ENCODE measurements around the gene ADCY3.

ADCY3 gene

DNA sequence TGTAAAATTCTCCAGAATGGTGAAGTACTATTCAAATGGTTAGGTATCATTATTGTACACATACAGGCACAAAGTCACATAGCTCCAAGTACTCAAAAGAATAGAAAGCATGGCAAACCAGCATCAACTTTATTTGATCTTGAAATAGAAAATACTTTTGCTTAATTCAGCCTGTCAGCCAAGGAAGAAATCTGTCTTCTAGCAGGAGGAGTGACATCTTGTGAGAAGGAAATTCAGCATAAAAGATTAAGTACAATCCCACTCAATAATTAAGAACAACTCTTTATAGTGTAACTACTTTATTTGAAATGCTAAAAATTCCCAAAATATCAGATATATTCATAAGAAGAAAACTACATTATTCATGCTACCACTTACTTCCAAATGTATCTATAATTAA lies 35.9 kb upstream of the ADCY3 start:
- DNase-seq (ENCODE audit: extremely low read depth, low read depth): no peak
- TF ChIP-seq, protein P1, sequence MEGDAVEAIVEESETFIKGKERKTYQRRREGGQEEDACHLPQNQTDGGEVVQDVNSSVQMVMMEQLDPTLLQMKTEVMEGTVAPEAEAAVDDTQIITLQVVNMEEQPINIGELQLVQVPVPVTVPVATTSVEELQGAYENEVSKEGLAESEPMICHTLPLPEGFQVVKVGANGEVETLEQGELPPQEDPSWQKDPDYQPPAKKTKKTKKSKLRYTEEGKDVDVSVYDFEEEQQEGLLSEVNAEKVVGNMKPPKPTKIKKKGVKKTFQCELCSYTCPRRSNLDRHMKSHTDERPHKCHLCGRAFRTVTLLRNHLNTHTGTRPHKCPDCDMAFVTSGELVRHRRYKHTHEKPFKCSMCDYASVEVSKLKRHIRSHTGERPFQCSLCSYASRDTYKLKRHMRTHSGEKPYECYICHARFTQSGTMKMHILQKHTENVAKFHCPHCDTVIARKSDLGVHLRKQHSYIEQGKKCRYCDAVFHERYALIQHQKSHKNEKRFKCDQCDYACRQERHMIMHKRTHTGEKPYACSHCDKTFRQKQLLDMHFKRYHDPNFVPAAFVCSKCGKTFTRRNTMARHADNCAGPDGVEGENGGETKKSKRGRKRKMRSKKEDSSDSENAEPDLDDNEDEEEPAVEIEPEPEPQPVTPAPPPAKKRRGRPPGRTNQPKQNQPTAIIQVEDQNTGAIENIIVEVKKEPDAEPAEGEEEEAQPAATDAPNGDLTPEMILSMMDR (IDR thresholded peaks at IDR 0.05; ENCODE audit: low read depth, low read length): no peak

DNA sequence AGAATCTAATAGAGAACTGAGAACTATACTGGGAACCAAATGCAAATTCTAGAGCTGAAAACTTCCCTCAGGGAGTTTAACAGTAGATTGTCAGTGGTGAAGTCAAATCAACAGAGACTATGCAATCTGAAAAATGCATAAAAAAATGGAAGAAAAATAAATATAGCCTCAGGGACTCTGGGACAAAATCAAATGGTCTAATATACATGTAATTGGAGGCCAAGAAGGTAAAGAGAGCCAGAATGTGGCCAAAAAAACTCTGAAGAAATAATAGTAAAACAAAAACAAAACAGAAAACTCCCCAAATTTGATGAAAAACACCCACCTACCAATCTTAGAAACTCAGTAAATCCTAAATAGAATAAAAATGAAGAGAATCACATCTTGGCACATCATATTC lies 35.2 kb upstream of the ADCY3 start:
- no peak for DNase-seq (ENCODE audit: extremely low read depth, low read depth)

GRCh38 chr2:24950102-24950501 lies 30.1 kb upstream of the ADCY3 start:
- TF ChIP-seq, protein P1 (IDR thresholded peaks at IDR 0.05; ENCODE audit: low read depth, low read length): no peak
- no peak for DNase-seq (ENCODE audit: extremely low read depth, low read depth)

More for the DNA sequence above, 35.2 kb upstream of the ADCY3 start:
- TF ChIP-seq, protein P1 (IDR thresholded peaks at IDR 0.05; ENCODE audit: low read depth, low read length): no peak

DNA sequence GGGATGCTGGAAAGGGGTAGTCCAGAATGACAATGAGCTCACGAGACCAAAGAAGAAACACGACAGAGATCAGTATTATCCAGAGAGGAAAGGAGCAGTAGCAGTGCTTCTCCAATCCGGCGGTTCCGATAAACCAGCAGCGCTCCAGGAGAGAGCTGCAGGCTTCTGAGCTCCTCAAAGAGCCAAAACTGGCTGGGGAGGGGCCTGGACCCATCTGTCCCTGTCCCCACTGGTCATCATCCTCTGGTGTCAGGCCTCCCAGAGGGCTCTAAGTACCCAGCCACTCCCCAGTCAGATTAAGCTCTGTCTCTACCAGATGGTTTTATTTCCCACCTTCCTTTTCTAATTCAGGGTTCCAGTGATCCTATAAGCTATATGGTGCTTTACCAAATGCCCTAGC lies 28.5 kb upstream of the ADCY3 start:
- no peak for DNase-seq (ENCODE audit: extremely low read depth, low read depth)
- TF ChIP-seq, protein P1 (IDR thresholded peaks at IDR 0.05; ENCODE audit: low read depth, low read length): no peak

DNA sequence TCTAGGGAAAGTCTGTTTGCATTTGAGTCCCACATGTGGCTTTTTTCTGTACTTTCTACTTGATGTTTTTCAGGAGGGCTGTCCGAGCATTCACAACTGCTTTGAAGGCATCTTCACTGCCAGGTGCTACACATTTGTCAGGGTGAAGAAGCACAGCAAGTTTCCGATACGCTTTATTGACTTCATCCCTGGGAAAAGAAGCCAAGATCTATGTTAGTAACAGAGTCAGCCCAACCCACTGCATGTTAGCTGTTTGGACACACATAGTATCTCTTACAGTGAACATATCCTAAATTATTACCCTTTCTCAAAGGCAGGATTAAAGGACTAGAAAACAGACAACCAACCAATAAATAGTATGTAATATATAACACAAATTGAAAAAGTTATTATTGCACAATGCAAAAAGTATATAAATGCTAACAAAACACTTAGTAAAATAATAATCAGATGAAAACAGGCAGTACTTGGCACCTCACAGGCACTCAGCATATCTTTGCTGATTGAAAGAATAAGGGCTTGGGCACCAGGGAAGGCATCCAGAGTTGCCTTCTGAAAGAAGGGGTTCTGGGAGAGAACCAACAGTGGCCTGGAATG lies 27.6 kb upstream of the ADCY3 start:
- TF ChIP-seq, protein P1 (IDR thresholded peaks at IDR 0.05; ENCODE audit: low read depth, low read length): no peak
- DNase-seq (ENCODE audit: extremely low read depth, low read depth): no peak

DNA sequence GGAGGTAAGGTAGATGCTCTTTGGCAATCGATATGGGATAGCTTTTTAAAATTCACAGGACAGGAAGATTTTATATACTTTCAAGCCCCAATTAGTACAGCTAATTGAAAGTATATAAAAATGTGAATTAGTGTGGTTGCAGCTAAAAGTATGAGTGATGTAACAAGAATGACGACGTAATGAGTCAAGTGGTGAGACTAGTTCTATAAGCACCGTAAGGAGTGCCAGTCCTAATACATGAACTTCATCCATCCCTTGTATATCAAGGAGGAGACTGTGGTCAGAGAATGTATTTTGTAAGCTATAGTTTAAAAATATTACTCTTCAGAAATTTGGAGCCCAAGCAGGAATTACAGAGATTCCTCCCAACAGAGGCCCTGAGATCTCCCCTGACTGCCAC lies 25.9 kb upstream of the ADCY3 start:
- DNase-seq (ENCODE audit: extremely low read depth, low read depth): no peak
- TF ChIP-seq, protein P1 (IDR thresholded peaks at IDR 0.05; ENCODE audit: low read depth, low read length): no peak

DNA sequence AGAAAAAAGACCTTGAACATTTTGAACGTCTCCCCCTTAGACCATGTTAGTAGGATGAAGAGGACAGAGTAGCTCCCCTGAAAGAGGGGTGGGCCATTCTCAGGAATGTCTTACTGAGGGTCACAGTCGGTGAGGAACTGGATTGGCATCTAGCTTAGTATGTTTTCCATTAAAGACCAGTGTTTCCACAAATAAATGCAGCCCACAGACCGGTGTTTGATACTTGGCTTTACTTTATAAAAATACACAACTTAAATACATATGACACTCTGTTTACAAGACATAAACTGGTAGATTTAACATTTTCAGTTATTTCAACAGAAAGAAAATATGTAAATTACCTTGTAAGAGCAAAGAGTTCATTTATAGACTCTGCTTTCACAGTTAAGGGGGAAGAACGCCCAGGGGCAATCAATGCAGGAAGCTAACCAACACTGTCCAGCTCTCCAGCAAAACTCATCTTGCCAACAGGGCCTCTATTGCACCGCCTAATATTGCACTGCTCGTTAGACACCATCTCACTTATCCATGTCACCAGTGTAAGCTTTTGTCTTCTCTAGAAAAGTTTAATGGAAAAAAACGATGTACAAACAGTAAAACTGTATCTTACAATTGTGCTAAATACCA lies 23.5 kb upstream of the ADCY3 start:
- TF ChIP-seq, protein P1 (IDR thresholded peaks at IDR 0.05; ENCODE audit: low read depth, low read length): no peak
- no peak for DNase-seq (ENCODE audit: extremely low read depth, low read depth)

All from AG09319 (cell line).